HepG2 (cell line): ENCODE data around the gene NRL. TPM values are rescaled to one million over a fixed set of nuclear protein-coding genes. Genes with fewer than 3 reads are reported as not detected.

ENCODE experiments used
- ATAC-seq: fragments of 200-7000 bp; cut with Tn5 transposase; 3 replicates; pipeline ENCODE4 v1.9.1; 2020; ENCODE audit warnings: mild to moderate bottlenecking, moderate library complexity
- BruUV-seq: library from RNA; stranded (reverse); fragments of 400-500 nt; replicated peaks from 2 replicates; lab custom pipeline; 2021; lab: Mats Ljungman, UMichigan
- CTCF ChIA-PET: fragments of 300-600 bp; formaldehyde crosslinking; extraction: SDS; loops from one replicate; lab custom pipeline; 2021; ENCODE audit warnings: low total read pairs, inconsistent platforms, low intra/inter-chr PET ratio; lab: Yijun Ruan, JAX
- POLR2A ChIA-PET: fragments of 350-600 bp; sonication (Branson Sonifier 250); formaldehyde crosslinking; loops from one replicate; lab custom pipeline; 2020; ENCODE audit warnings: antibody characterized with exemption, inconsistent platforms; lab: Yijun Ruan, JAX
- DNase-seq: peaks from one replicate; pipeline ENCODE4 v3.0.0-alpha.2; 2015; ENCODE audit warnings: low spot score
- FAIRE-seq: peaks from 3 replicates; lab custom pipeline; 2011; peaks lifted over from hg19 to GRCh38; lab: Jason Lieb, UNC
- H2AFZ ChIP-seq: one replicate; pipeline ENCODE4 v1.6.1; 2011; ENCODE audit warnings: low read length, inconsistent platforms
- H3K27ac ChIP-seq: fragments of 300-600 bp; 3 replicates; pipeline ENCODE4 v1.8.0; 2011; ENCODE audit warnings: mixed run types, mild to moderate bottlenecking, mixed read lengths, low read length, inconsistent platforms; ENCODE audit not compliant: insufficient read depth; ENCODE audit errors: extremely low read length
- H3K27me3 ChIP-seq, 2 experiments: fragments of 200-600 bp in 1 of 2; 2 replicates in 1 of 2; 3 replicates in 1 of 2; pipeline versions ENCODE4 v1.6.0 to v1.8.0; 2011; ENCODE audit warnings: low read length in 2 of 2, mild to moderate bottlenecking in 2 of 2, moderate library complexity in 2 of 2, inconsistent platforms in 1 of 2; ENCODE audit not compliant: insufficient read depth in 2 of 2, control insufficient read depth in 1 of 2
- H3K36me3 ChIP-seq, 2 experiments: fragments of 200-600 bp in 1 of 2; replicated peaks in 1 of 2; 2 replicates in 1 of 2; 3 replicates in 1 of 2; pipeline versions ENCODE4 v1.5.1 to v1.8.0; 2011; ENCODE audit warnings: low read length in 2 of 2, inconsistent platforms in 1 of 2; ENCODE audit not compliant: insufficient read depth in 2 of 2, control insufficient read depth in 1 of 2
- H3K4me1 ChIP-seq: 2 replicates; pipeline ENCODE4 v1.5.1; 2012; ENCODE audit warnings: low read length, inconsistent platforms; ENCODE audit not compliant: insufficient read depth
- H3K4me2 ChIP-seq: 2 replicates; pipeline ENCODE4 v1.6.0; 2011; ENCODE audit warnings: low read depth, low read length, inconsistent platforms
- H3K4me3 ChIP-seq, 3 experiments: fragments of 200-600 bp in 1 of 3; sonication (generic), shearing (Covaris generic) in 1 of 3; replicated peaks in 1 of 3; 2 replicates each; pipeline ENCODE4 v1.5.1; 2011 to 2016; ENCODE audit warnings: low read length in 3 of 3, inconsistent platforms in 2 of 3, low read depth in 2 of 3, mild to moderate bottlenecking in 2 of 3, control low read depth in 1 of 3, mixed read lengths in 1 of 3; ENCODE audit not compliant: insufficient read depth in 1 of 3
- H3K79me2 ChIP-seq: one replicate; pipeline ENCODE4 v1.6.1; 2011; ENCODE audit warnings: low read length, inconsistent platforms; ENCODE audit not compliant: insufficient read depth
- H3K9ac ChIP-seq: 2 replicates; pipeline ENCODE4 v1.6.0; 2011; ENCODE audit warnings: mild to moderate bottlenecking, low read depth, low read length, inconsistent platforms; ENCODE audit not compliant: insufficient read depth
- H3K9me3 ChIP-seq: 2 replicates; pipeline ENCODE4 v1.5.1; 2012; ENCODE audit warnings: mild to moderate bottlenecking, low read length
- H4K20me1 ChIP-seq: 2 replicates; pipeline ENCODE4 v1.6.0; 2011; ENCODE audit warnings: inconsistent platforms, mild to moderate bottlenecking, low read length, moderate library complexity; ENCODE audit not compliant: insufficient read depth
- HNF4G ChIP-seq, 2 experiments: sonication (generic) in 1 of 2; formaldehyde crosslinking in 1 of 2; IDR thresholded peaks; 2 replicates each; pipeline versions ENCODE4 v1.4.0 to v1.6.1; 2011 to 2020; ENCODE audit warnings: borderline replicate concordance in 2 of 2, low read depth in 2 of 2, mild to moderate bottlenecking in 2 of 2, low read length in 1 of 2, missing genetic modification reagents in 1 of 2, moderate library complexity in 1 of 2
- IRF9 ChIP-seq: sonication (generic); formaldehyde crosslinking; IDR thresholded peaks from 2 replicates; pipeline ENCODE4 v1.8.0; 2022; ENCODE audit warnings: missing genetic modification reagents, mild to moderate bottlenecking, borderline replicate concordance
- JARID2 ChIP-seq: sonication (generic); formaldehyde crosslinking; IDR thresholded peaks from 2 replicates; pipeline ENCODE4 v1.8.1; 2023; ENCODE audit warnings: missing genetic modification reagents, inconsistent platforms; ENCODE audit not compliant: insufficient replicate concordance
- KLF13 ChIP-seq: sonication (generic); formaldehyde crosslinking; IDR thresholded peaks from 2 replicates; pipeline ENCODE4 v1.4.0; 2020; ENCODE audit warnings: mild to moderate bottlenecking, missing genetic modification reagents
- MAX ChIP-seq: IDR thresholded peaks from 2 replicates; pipeline ENCODE4 v1.6.1; 2012; ENCODE audit warnings: inconsistent platforms
- MTA3 ChIP-seq: sonication (generic); formaldehyde crosslinking; IDR thresholded peaks from 2 replicates; pipeline ENCODE4 v1.4.0; 2020; ENCODE audit warnings: missing genetic modification reagents
- MXD1 ChIP-seq: sonication (generic); formaldehyde crosslinking; IDR thresholded peaks from 2 replicates; pipeline ENCODE4 v1.4.0; 2020; ENCODE audit warnings: mild to moderate bottlenecking, missing genetic modification reagents
- ZBTB4 ChIP-seq: sonication (generic); formaldehyde crosslinking; IDR thresholded peaks from 2 replicates; pipeline ENCODE4 v1.4.0; 2020; ENCODE audit warnings: missing genetic modification reagents, mild to moderate bottlenecking, borderline replicate concordance
- ZIK1 ChIP-seq: sonication (generic); formaldehyde crosslinking; IDR thresholded peaks from 2 replicates; pipeline ENCODE4 v1.5.0; 2020; ENCODE audit warnings: mild to moderate bottlenecking, low read depth, missing genetic modification reagents, borderline replicate concordance
- ZNF598 ChIP-seq: sonication (generic); formaldehyde crosslinking; IDR thresholded peaks from 2 replicates; pipeline ENCODE4 v1.5.1; 2020; ENCODE audit warnings: mild to moderate bottlenecking, missing genetic modification reagents, borderline replicate concordance
- WGBS: methylation state at CpG from one replicate; pipeline ENCODE4 v1.1.6; 2017; ENCODE audit warnings: low lambda C conversion rate; 5-methylcytosine and 5-hydroxymethylcytosine counted together
- in situ Hi-C: cut with HindIII; loops from 2 replicates; pipeline ENCODE4 v1.10.0; 2017; ENCODE audit warnings: low pct_unique_long_range_greater_than_20kb; ENCODE audit not compliant: extremely low pct_ligation_motif_present
- intact Hi-C: fragments of 100-400 bp; cut with micrococcal nuclease; formaldehyde crosslinking; loops from one replicate; pipeline ENCODE4 v1.10.0; 2022; ENCODE audit not compliant: unreplicated experiment
- polyA plus RNA-seq, 8 experiments: library from polyadenylated mRNA; depleted of rRNA in 3 of 8; stranded (reverse) in 7 of 8; unstranded in 1 of 8; fragments of >200 nt; fragmentation: Illumina TruSeq in 4 of 8; extraction: Trizol in 4 of 8; gene quantifications; 2 replicates each; pipeline versions ENCODE4 v1.2.1 to v1.2.3, GENCODE V29; 2011 to 2016; ENCODE audit warnings: low read depth in 4 of 8, missing spikeins in 1 of 8, mixed read lengths in 1 of 8; ENCODE audit not compliant: insufficient read depth in 1 of 8
- total RNA-seq, 5 experiments: library from RNA; depleted of rRNA; stranded (reverse); fragments of >200 nt; fragmentation: Illumina TruSeq; extraction: Trizol; gene quantifications; 2 replicates each; pipeline ENCODE4 v1.2.3, GENCODE V29; 2016; ENCODE audit warnings: low read depth in 1 of 5

The NRL gene
- total and polyA plus RNA-seq, 2 of the 13 experiments (the other 11 are each of a cell fraction or from before 2014, with no cell fraction given), result 2.5 to 4.7 TPM

- POLR2A ChIA-PET, result interaction anchor here (1.5 to 22.7 kb wide), 6 partner anchors 9 to 38 kb away, joined by 4 to 977 read pairs (median 11); partner anchors contain the start of genes DCAF11, EMC9, IRF9 and NRL
- intact Hi-C loops, result no loop called here
- H3K36me3 ChIP-seq, result peaks cover 0 to under 1% of the 10 kb centered on the region in 2 experiments; a peak in 2 of 5 replicates
- BruUV-seq, result no TSS peak
- H2AFZ ChIP-seq, result no peak overlapping the region
- no peaks in the 10 kb centered on the region; a peak in 1 of 5 replicates for H3K27me3 ChIP-seq
- no peak for ATAC-seq
- H3K4me2 ChIP-seq, result no peak overlapping the region; the same call in 1 of the 2 replicates
- no peaks in the 10 kb centered on the region for H3K9me3 ChIP-seq
- WGBS, result 88% methylated on average over 24 of the region's 24 CpGs
- peaks cover 4% of the 10 kb centered on the region; the same call in 1 of the 2 replicates for H4K20me1 ChIP-seq
- H3K27ac ChIP-seq, result peak overlapping the region; percentile 48
- FAIRE-seq, result no peak
- in situ Hi-C loops, result loop anchor here (25.0 kb wide), 1 partner anchor 820 kb away; the partner anchor contains the start of genes BCL2L2, PABPN1 and PPP1R3E
- CTCF ChIA-PET, result no interaction called here
- H3K79me2 ChIP-seq, result peaks cover 11% of the 10 kb centered on the region
- no peak overlapping the region; the same call in 1 of the 2 replicates for H3K9ac ChIP-seq
- H3K4me1 ChIP-seq, result peaks cover 59% of the 10 kb centered on the region
- no peak overlapping the region for H3K4me3 ChIP-seq
- DNase-seq, result no peak
- TF ChIP-seq HNF4G (IDR thresholded peaks at IDR 0.05; ENCODE audit: borderline replicate concordance, low read depth, low read length) (no peak), HNF4G (CRISPR knock-in tag; IDR thresholded peaks at IDR 0.05; ENCODE audit: borderline replicate concordance, low read depth) (0 out of 2 replicates have a peak, but pooled peaks have one; percentile 73), ZNF598 (CRISPR knock-in tag) (peak; percentile 36; the same call in 1 of the 2 replicates), ZBTB4 (CRISPR knock-in tag) (0 out of 2 replicates have a peak, but pooled peaks have one; percentile 24), ZIK1 (CRISPR knock-in tag) (0 out of 2 replicates have a peak, but pooled peaks have one; percentile 4), KLF13 (CRISPR knock-in tag) (peak; percentile 88; the same call in 1 of the 2 replicates), JARID2 (CRISPR knock-in tag) (no peak), MXD1 (CRISPR knock-in tag) (peak; percentile 18; the same call in 1 of the 2 replicates), MTA3 (CRISPR knock-in tag) (no peak), MAX (no peak), IRF9 (CRISPR knock-in tag) (0 out of 2 replicates have a peak, but pooled peaks have one; percentile 29)
Observed at GRCh38 chr14:24132061-24132685, 17.4 kb upstream of the NRL start.
